Liver (tissue), 9 donors: Measurements from ENCODE around the gene F12. TPM values are rescaled to one million over a fixed set of nuclear protein-coding genes. Genes with fewer than 3 reads are reported as not detected.

ENCODE experiments used
- DNase-seq: peaks from one replicate; pipeline ENCODE4 v3.0.0-alpha.2; 2017; ENCODE audit warnings: low spot score
- H3K27ac ChIP-seq, 2 donors: one replicate each; pipeline ENCODE4 v1.7.0; 2013; ENCODE audit warnings: inconsistent platforms in 2 of 2, low read length in 2 of 2, control low read depth in 1 of 2, low read depth in 1 of 2, mild to moderate bottlenecking in 1 of 2
- H3K27me3 ChIP-seq, 4 donors: one replicate each; pipeline versions ENCODE4 v1.6.1 to v1.7.0; 2013; ENCODE audit warnings: low read length in 3 of 4, inconsistent platforms in 1 of 4, mild to moderate bottlenecking in 1 of 4, moderate library complexity in 1 of 4; ENCODE audit not compliant: control insufficient read depth in 4 of 4, insufficient read depth in 4 of 4
- H3K36me3 ChIP-seq, 4 donors: one replicate each; pipeline versions ENCODE4 v1.6.1 to v1.7.0; 2013; ENCODE audit warnings: low read length in 3 of 4, mild to moderate bottlenecking in 3 of 4, low read depth in 1 of 4, moderate library complexity in 1 of 4; ENCODE audit not compliant: control insufficient read depth in 4 of 4, insufficient read depth in 3 of 4
- H3K4me1 ChIP-seq, 4 donors: one replicate each; pipeline versions ENCODE4 v1.6.1 to v1.7.0; 2013; ENCODE audit warnings: low read length in 3 of 4, mild to moderate bottlenecking in 3 of 4, moderate library complexity in 1 of 4; ENCODE audit not compliant: control insufficient read depth in 4 of 4, insufficient read depth in 4 of 4
- H3K4me3 ChIP-seq, 3 donors: one replicate each; pipeline versions ENCODE4 v1.6.1 to v1.7.0; 2013; ENCODE audit warnings: low read length in 3 of 3, control low read depth in 1 of 3, low read depth in 1 of 3, mild to moderate bottlenecking in 1 of 3
- H3K9ac ChIP-seq, 2 donors: one replicate each; pipeline ENCODE4 v1.7.0; 2013; ENCODE audit warnings: low read length in 2 of 2, mild to moderate bottlenecking in 2 of 2, moderate library complexity in 2 of 2, control low read depth in 1 of 2, low read depth in 1 of 2
- H3K9me3 ChIP-seq, 4 donors: one replicate each; pipeline versions ENCODE4 v1.6.1 to v1.7.0; 2013; ENCODE audit warnings: low read length in 3 of 4; ENCODE audit not compliant: control insufficient read depth in 4 of 4
- FOXA1 ChIP-seq: IDR thresholded peaks from 2 replicates; pipeline ENCODE4 v1.6.1; 2016; ENCODE audit warnings: antibody characterized with exemption
- FOXA2 ChIP-seq: IDR thresholded peaks from 2 replicates; pipeline ENCODE4 v1.6.1; 2016; ENCODE audit warnings: antibody characterized with exemption
- GABPA ChIP-seq, 2 donors: IDR thresholded peaks in 1 of 2; conservative IDR thresholded peaks in 1 of 2; 2 replicates each; pipeline ENCODE4 v1.6.1; 2016; ENCODE audit warnings: antibody characterized with exemption in 2 of 2, mild to moderate bottlenecking in 1 of 2, moderate library complexity in 1 of 2
- HNF4A ChIP-seq, 2 donors: conservative IDR thresholded peaks; 2 replicates each; pipeline ENCODE4 v1.6.1; 2016; ENCODE audit warnings: antibody characterized with exemption in 2 of 2, mild to moderate bottlenecking in 2 of 2
- HNF4G ChIP-seq: IDR thresholded peaks from 2 replicates; pipeline ENCODE4 v1.6.1; 2016; ENCODE audit warnings: antibody characterized with exemption
- JUND ChIP-seq, 2 donors: IDR thresholded peaks; 2 replicates each; pipeline ENCODE4 v1.6.1; 2016; ENCODE audit warnings: antibody characterized with exemption in 2 of 2
- NR2F2 ChIP-seq: IDR thresholded peaks from 2 replicates; pipeline ENCODE4 v1.6.1; 2016; ENCODE audit warnings: antibody characterized with exemption
- RAD21 ChIP-seq, 2 donors: IDR thresholded peaks; 2 replicates each; pipeline ENCODE4 v1.6.1; 2016; ENCODE audit warnings: antibody characterized with exemption in 2 of 2, mild to moderate bottlenecking in 2 of 2
- RXRA ChIP-seq, 2 donors: IDR thresholded peaks; 2 replicates each; pipeline ENCODE4 v1.6.1; 2017 to 2018; ENCODE audit warnings: antibody characterized with exemption in 2 of 2, mild to moderate bottlenecking in 1 of 2
- SP1 ChIP-seq: IDR thresholded peaks from 2 replicates; pipeline ENCODE4 v1.6.1; 2018; ENCODE audit warnings: antibody characterized with exemption, mild to moderate bottlenecking
- TAF1 ChIP-seq: conservative IDR thresholded peaks from 2 replicates; pipeline ENCODE4 v1.6.1; 2016; ENCODE audit warnings: antibody characterized with exemption, mild to moderate bottlenecking
- YY1 ChIP-seq: IDR thresholded peaks from 2 replicates; pipeline ENCODE4 v1.6.1; 2016; ENCODE audit warnings: antibody characterized with exemption, mild to moderate bottlenecking
- WGBS: extraction: QIAGEN DNeasy Blood & Tissue Kit; methylation state at CpG from one replicate; pipeline ENCODE4 v1.1.7; 2013; 5-methylcytosine and 5-hydroxymethylcytosine counted together
- polyA plus RNA-seq, 2 donors: library from polyadenylated mRNA; stranded (reverse) in 1 of 2; unstranded in 1 of 2; fragments of 200-250 nt in 1 of 2; fragments of >200 nt in 1 of 2; fragmentation: Nextera tagmentation in 1 of 2; extraction: Ambion mirVana in 1 of 2; gene quantifications; one replicate each; pipeline versions ENCODE4 v1.2.1 to v1.2.3, GENCODE V29; 2013 to 2015
- total RNA-seq, 2 donors: library from RNA; depleted of rRNA; stranded (reverse); fragments of >200 nt; gene quantifications; one replicate each; pipeline ENCODE4 v1.2.3, GENCODE V29; 2014
- TF ChIP-seq, protein P1 (sequence below): IDR thresholded peaks from 2 replicates; pipeline ENCODE4 v1.6.1; 2016; ENCODE audit warnings: antibody characterized with exemption
- TF ChIP-seq, protein P2 (sequence below): IDR thresholded peaks from 2 replicates; pipeline ENCODE4 v1.6.1; 2016; ENCODE audit warnings: antibody characterized with exemption
- TF ChIP-seq, protein P3 (sequence below): IDR thresholded peaks from 2 replicates; pipeline ENCODE4 v1.6.1; 2016; ENCODE audit warnings: antibody characterized with exemption, mild to moderate bottlenecking
- TF ChIP-seq, protein P4 (sequence below): fragments of 150-350 bp; IDR thresholded peaks from 2 replicates; pipeline ENCODE4 v1.5.1; 2017; ENCODE audit warnings: improper control_type of control experiment, low read depth, low read length; ENCODE audit not compliant: missing input control
- TF ChIP-seq, protein P5 (sequence below): IDR thresholded peaks from 2 replicates; pipeline ENCODE4 v1.6.1; 2016; ENCODE audit warnings: antibody characterized with exemption
- donor health status: healthy.
- donor health status: healthy.
- donor health status: healthy.
- donor health status: healthy.
- donor health status: healthy.

F12 gene
- total and polyA plus RNA-seq, 4 donors, result 27.7 to 328 (median 275) TPM

DNA sequence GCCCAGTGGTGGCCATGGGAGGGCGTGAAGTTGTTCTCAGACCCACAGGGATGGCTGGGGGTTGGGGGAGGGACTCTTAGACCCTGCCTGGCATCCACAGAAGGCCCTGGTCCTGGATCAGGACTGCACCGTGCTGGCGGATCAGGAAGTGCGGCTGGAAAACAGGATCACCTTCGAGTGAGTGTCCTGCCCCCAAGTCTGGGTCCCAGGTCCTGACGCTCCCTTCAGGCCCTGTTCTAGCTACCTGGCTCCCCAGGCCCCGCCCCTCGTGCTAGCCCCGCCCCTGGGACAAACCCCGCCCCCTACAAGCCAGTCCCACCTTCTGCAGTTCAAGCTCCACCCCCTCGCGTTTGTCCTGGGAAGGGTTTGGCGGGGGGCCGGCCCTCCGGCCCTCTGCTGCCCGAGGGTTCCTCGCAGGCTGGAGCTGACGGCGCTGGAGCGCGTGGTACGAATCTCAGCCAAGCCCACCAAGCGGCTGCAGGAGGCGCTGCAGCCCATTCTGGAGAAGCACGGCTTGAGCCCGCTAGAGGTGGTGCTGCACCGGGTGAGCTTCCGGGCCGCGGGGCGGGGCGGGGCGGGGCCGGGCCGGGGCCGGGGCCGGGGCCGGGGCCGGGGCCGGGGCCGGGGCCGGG, 38.8 kb downstream of the F12 start:
- peaks cover 36 to 84% (median 64%) of the 10 kb centered on the region in 4 donors for H3K4me1 ChIP-seq
- TF ChIP-seq RXRA (IDR thresholded peaks at IDR 0.05) (peak in 1 of 2 donors; percentile 30), JUND (IDR thresholded peaks at IDR 0.05) (peak in 1 of 2 donors; percentile 32), FOXA2 (no peak), YY1 (peak; percentile 11), FOXA1 (peak; percentile 48), NR2F2 (no peak), SP1 (peak; percentile 70), HNF4A (conservative IDR thresholded peaks at IDR 0.05) (peak; percentile 25 to 31), RAD21 (IDR thresholded peaks at IDR 0.05) (peak; percentile 69 to 79)
- TF ChIP-seq, protein P1, sequence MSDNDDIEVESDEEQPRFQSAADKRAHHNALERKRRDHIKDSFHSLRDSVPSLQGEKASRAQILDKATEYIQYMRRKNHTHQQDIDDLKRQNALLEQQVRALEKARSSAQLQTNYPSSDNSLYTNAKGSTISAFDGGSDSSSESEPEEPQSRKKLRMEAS, result peak; percentile 55
- TF ChIP-seq, protein P2, sequence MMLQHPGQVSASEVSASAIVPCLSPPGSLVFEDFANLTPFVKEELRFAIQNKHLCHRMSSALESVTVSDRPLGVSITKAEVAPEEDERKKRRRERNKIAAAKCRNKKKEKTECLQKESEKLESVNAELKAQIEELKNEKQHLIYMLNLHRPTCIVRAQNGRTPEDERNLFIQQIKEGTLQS, result no peak
- TF ChIP-seq, protein P3, sequence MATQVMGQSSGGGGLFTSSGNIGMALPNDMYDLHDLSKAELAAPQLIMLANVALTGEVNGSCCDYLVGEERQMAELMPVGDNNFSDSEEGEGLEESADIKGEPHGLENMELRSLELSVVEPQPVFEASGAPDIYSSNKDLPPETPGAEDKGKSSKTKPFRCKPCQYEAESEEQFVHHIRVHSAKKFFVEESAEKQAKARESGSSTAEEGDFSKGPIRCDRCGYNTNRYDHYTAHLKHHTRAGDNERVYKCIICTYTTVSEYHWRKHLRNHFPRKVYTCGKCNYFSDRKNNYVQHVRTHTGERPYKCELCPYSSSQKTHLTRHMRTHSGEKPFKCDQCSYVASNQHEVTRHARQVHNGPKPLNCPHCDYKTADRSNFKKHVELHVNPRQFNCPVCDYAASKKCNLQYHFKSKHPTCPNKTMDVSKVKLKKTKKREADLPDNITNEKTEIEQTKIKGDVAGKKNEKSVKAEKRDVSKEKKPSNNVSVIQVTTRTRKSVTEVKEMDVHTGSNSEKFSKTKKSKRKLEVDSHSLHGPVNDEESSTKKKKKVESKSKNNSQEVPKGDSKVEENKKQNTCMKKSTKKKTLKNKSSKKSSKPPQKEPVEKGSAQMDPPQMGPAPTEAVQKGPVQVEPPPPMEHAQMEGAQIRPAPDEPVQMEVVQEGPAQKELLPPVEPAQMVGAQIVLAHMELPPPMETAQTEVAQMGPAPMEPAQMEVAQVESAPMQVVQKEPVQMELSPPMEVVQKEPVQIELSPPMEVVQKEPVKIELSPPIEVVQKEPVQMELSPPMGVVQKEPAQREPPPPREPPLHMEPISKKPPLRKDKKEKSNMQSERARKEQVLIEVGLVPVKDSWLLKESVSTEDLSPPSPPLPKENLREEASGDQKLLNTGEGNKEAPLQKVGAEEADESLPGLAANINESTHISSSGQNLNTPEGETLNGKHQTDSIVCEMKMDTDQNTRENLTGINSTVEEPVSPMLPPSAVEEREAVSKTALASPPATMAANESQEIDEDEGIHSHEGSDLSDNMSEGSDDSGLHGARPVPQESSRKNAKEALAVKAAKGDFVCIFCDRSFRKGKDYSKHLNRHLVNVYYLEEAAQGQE, result peak; percentile 35
- TF ChIP-seq, protein P4, sequence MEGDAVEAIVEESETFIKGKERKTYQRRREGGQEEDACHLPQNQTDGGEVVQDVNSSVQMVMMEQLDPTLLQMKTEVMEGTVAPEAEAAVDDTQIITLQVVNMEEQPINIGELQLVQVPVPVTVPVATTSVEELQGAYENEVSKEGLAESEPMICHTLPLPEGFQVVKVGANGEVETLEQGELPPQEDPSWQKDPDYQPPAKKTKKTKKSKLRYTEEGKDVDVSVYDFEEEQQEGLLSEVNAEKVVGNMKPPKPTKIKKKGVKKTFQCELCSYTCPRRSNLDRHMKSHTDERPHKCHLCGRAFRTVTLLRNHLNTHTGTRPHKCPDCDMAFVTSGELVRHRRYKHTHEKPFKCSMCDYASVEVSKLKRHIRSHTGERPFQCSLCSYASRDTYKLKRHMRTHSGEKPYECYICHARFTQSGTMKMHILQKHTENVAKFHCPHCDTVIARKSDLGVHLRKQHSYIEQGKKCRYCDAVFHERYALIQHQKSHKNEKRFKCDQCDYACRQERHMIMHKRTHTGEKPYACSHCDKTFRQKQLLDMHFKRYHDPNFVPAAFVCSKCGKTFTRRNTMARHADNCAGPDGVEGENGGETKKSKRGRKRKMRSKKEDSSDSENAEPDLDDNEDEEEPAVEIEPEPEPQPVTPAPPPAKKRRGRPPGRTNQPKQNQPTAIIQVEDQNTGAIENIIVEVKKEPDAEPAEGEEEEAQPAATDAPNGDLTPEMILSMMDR, result peak; percentile 83

DNA sequence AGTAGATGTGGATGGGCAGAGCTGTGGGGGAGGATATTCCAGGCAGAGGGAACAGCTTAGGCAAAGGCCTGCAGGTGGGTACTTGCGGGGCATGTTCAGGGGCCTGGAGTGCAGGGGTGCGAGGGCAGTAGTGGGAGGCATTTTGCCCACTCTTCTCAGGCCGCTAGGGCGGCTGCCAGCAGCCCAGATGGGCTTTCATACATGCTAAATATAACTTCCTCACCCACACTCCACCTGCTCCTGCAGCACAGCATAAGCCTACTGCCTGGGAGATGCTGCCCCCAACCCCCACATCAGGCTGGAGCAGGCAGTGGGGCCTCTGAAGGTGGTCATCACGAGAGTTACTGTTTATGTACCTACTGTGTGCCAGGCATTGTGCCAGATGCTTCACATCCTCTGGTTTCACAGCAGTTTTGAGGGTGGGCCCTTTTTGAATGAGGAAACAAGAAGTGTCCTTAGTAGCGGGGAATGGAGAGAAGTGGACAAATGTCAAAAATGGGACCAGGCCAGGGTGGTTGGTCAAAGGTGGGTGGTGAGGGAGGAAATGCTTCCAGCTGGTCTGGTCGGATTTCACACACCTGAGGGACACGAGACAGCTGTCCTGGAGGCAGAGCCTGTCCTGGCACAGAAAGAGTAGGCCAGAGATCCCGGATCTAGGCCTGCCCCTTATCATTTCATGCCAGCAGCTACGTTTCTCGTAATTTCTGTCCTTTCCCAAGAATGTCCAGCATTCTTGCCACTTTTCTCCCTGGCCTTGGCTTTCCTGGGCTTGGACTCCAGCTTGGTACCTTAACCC, 39.5 kb downstream of the F12 start:
- Histone ChIP-seq H3K4me3 (no peak overlapping the region), H3K4me1 (peaks cover 34 to 83% (median 66%) of the 10 kb centered on the region in 4 donors), H3K36me3 (no peaks in the 10 kb centered on the region), H3K9ac (no peak overlapping the region), H3K9me3 (no peaks in the 10 kb centered on the region), H3K27me3 (no peaks in the 10 kb centered on the region), H3K27ac (peak overlapping the region; percentile 77 to 87)
- 56% methylated on average over 11 of the region's 11 CpGs for WGBS
- TF ChIP-seq SP1 (no peak), TAF1 (no peak), GABPA (IDR thresholded peaks at IDR 0.05 in 1 of 2, conservative IDR thresholded peaks at IDR 0.05 in 1 of 2) (no peak), RAD21 (IDR thresholded peaks at IDR 0.05) (no peak), YY1 (no peak), JUND (IDR thresholded peaks at IDR 0.05) (no peak), FOXA1 (no peak), HNF4A (conservative IDR thresholded peaks at IDR 0.05) (no peak), HNF4G (no peak)
- TF ChIP-seq, protein P5, sequence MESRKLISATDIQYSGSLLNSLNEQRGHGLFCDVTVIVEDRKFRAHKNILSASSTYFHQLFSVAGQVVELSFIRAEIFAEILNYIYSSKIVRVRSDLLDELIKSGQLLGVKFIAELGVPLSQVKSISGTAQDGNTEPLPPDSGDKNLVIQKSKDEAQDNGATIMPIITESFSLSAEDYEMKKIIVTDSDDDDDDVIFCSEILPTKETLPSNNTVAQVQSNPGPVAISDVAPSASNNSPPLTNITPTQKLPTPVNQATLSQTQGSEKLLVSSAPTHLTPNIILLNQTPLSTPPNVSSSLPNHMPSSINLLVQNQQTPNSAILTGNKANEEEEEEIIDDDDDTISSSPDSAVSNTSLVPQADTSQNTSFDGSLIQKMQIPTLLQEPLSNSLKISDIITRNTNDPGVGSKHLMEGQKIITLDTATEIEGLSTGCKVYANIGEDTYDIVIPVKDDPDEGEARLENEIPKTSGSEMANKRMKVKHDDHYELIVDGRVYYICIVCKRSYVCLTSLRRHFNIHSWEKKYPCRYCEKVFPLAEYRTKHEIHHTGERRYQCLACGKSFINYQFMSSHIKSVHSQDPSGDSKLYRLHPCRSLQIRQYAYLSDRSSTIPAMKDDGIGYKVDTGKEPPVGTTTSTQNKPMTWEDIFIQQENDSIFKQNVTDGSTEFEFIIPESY, result no peak
- TF ChIP-seq, protein P2, result no peak
- TF ChIP-seq, protein P3, result no peak
- no peak for DNase-seq

More for the DNA sequence above, 38.8 kb downstream of the F12 start:
- Histone ChIP-seq H3K36me3 (no peaks in the 10 kb centered on the region), H3K27ac (peak overlapping the region; percentile 77 to 87), H3K9me3 (no peaks in the 10 kb centered on the region), H3K4me3 (peak overlapping the region in 1 of 3 donors; percentile 51), H3K9ac (no peak overlapping the region), H3K27me3 (no peaks in the 10 kb centered on the region)
- 16% methylated on average over 42 of the region's 42 CpGs for WGBS
- DNase-seq, result peak; percentile 89
